ENCODE measurements around the gene CCDC179. TPM values are rescaled to one million over a fixed set of nuclear protein-coding genes. Genes with fewer than 3 reads are reported as not detected.

CCDC179 gene
- total RNA-seq, 6 donors from 2014 or later: not detected

- no peak for ATAC-seq (ENCODE audit: low FRiP score in 2 of 2)
- TF ChIP-seq POLR2A (IDR thresholded peaks at IDR 0.05): no peak
- no peak for TF ChIP-seq POLR2AphosphoS5 (IDR thresholded peaks at IDR 0.05)
- TF ChIP-seq CTCF (IDR thresholded peaks at IDR 0.05): no peak
- TF ChIP-seq EP300 (IDR thresholded peaks at IDR 0.05): no peak
- peaks cover 0 to 76% (median 18%) of the 10 kb centered on the region in 4 donors for H3K36me3 ChIP-seq
Observed at GRCh38 chr11:22822203-22822602, 38.1 kb downstream of the CCDC179 start.

GRCh38 chr11:22809893-22810292 lies 50.4 kb downstream of the CCDC179 start:
- 63 to 89% methylated on average over 3 of the region's 3 CpGs for WGBS, 2 donors
- Histone ChIP-seq H3K4me3 (no peak overlapping the region), H3K27ac (peak overlapping the region in 1 of 4 donors; percentile 61), H3K4me1 (peaks cover 0 to 21% (median 6%) of the 10 kb centered on the region in 4 donors), H3K27me3 (no peaks in the 10 kb centered on the region), H3K36me3 (no peaks in the 10 kb centered on the region), H3K9me3 (peaks cover 0 to 5% (median 0%) of the 10 kb centered on the region in 4 donors)
- DNase-seq: no peak
- TF ChIP-seq POLR2AphosphoS5 (IDR thresholded peaks at IDR 0.05) (no peak), POLR2A (IDR thresholded peaks at IDR 0.05) (no peak), CTCF (IDR thresholded peaks at IDR 0.05) (no peak), EP300 (IDR thresholded peaks at IDR 0.05) (no peak)
- no peak for ATAC-seq (ENCODE audit: low FRiP score in 2 of 2)

More at GRCh38 chr11:22822203-22822602, 38.1 kb downstream of the CCDC179 start:
- H3K27ac ChIP-seq: no peak overlapping the region
- WGBS, 2 donors: 96 to 99% methylated on average over 2 of the region's 2 CpGs
- no peak overlapping the region for H3K4me3 ChIP-seq
- H3K27me3 ChIP-seq: no peaks in the 10 kb centered on the region
- H3K9me3 ChIP-seq: no peaks in the 10 kb centered on the region
- no peak for DNase-seq
- no peaks in the 10 kb centered on the region for H3K4me1 ChIP-seq

GRCh38 chr11:22808571-22809197 lies 51.6 kb downstream of the CCDC179 start:
- Histone ChIP-seq H3K4me1 (peaks cover 0 to 21% (median 6%) of the 10 kb centered on the region in 4 donors), H3K27ac (peak overlapping the region in 1 of 4 donors; percentile 61), H3K9me3 (peaks cover 0 to 5% (median 0%) of the 10 kb centered on the region in 4 donors), H3K36me3 (no peaks in the 10 kb centered on the region), H3K27me3 (no peaks in the 10 kb centered on the region), H3K4me3 (no peak overlapping the region)
- DNase-seq (no peak), ATAC-seq (ENCODE audit: low FRiP score in 2 of 2) (no peak)
- TF ChIP-seq CTCF (IDR thresholded peaks at IDR 0.05) (no peak), POLR2AphosphoS5 (IDR thresholded peaks at IDR 0.05) (no peak), EP300 (IDR thresholded peaks at IDR 0.05) (no peak), POLR2A (IDR thresholded peaks at IDR 0.05) (no peak)
- 75 to 88% methylated on average over 3 of the region's 3 CpGs for WGBS, 2 donors

GRCh38 chr11:22807855-22808570 lies 52.3 kb downstream of the CCDC179 start:
- TF ChIP-seq EP300 (IDR thresholded peaks at IDR 0.05) (no peak), POLR2A (IDR thresholded peaks at IDR 0.05) (no peak), CTCF (IDR thresholded peaks at IDR 0.05) (no peak), POLR2AphosphoS5 (IDR thresholded peaks at IDR 0.05) (no peak)
- H3K27me3 ChIP-seq: no peaks in the 10 kb centered on the region
- H3K36me3 ChIP-seq: no peaks in the 10 kb centered on the region
- H3K27ac ChIP-seq: peak overlapping the region in 1 of 4 donors; percentile 61
- WGBS, 2 donors: 57 to 74% methylated on average over 2 of the region's 2 CpGs
- H3K4me3 ChIP-seq: no peak overlapping the region
- no peak for ATAC-seq (ENCODE audit: low FRiP score in 2 of 2)
- H3K4me1 ChIP-seq: peaks cover 0 to 21% (median 6%) of the 10 kb centered on the region in 4 donors
- DNase-seq: no peak
- peaks cover 0 to 5% (median 0%) of the 10 kb centered on the region in 4 donors for H3K9me3 ChIP-seq

Measured in upper lobe of left lung (tissue), 6 donors.